Activated gamma-delta T cell (primary cell): ENCODE results near the gene VPS54.
"Not testable (repeated sequence)": the region's sequence is repeated elsewhere in the genome, so short reads cannot be mapped to it uniquely, and the experiment has no call there.

Experiments
- DNase-seq: peaks from one replicate; lab custom pipeline; 2025; lab: John Stamatoyannopoulos, UW

The VPS54 gene

DNA sequence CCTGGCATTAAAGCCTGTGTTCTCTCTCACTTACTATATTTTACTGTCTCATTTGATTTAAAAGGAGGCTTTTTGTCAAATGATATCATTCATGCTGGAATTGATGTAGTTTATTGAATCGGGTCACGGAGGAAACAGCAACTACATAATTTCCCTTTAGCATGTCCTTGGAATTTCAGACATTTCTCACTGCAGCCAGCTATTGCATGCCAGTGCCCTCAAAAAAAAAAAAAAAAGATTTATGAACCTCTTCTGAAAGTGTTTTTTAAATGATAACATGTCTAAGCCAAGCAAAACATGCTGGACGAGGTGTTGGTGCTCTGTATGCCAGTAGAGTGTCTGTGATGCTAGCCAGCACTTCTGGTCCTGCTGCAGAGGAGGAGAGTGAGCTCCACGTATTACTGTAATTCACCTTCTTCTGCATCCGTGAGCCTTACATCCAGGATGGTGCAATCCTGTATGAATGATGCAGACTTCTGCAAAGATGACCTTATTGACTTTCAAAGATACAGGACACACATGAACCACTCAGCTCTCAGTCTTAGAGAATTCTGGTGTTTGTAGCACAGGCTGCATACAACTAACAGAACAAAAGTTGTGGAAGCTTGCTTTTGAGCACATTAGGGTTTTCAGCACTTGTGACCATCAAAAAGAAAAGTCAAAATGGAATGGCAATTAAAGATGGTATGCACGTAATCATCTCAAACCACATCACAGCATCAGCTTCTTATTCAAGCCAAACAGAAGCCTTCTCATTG is 146.5 kb downstream of the VPS54 start:
- no peak for DNase-seq

DNA sequence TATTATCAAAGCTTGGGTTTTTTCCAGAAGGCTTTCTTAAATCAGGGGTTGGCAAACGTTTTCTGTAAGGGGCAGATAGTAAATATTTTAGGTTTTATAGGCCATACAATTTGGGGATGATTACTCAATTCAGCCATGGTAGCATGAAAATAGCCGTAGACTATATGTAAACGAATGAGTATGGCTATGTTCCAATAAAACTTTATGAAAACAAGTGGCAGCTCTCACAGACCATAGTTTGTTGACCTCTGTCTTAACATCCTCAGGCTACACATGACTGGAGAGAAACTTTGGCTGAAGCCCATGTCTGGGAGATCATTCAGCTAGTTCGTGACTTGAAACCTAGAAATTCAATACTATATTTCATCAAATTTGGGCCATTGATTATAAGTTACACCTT is 147.4 kb downstream of the VPS54 start:
- no peak for DNase-seq

DNA sequence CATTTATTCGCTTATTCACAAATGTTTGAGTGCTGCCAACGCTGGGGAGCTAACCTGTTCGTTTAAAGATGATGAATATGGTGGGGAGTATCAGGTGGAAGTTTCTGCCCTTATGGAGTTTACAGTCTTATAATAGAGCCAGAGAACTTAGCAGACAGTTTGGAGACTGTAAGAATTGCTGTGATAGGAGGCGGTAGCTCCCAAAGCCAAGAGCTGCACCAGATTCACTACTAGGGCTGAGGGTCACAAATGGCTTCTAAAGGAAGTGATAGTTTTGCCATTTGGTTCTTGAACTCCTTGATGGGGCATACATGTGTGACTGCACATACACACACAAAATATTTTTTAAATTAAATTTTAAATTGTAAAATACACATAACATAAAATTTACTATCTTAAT is 148.5 kb downstream of the VPS54 start:
- no peak for DNase-seq

DNA sequence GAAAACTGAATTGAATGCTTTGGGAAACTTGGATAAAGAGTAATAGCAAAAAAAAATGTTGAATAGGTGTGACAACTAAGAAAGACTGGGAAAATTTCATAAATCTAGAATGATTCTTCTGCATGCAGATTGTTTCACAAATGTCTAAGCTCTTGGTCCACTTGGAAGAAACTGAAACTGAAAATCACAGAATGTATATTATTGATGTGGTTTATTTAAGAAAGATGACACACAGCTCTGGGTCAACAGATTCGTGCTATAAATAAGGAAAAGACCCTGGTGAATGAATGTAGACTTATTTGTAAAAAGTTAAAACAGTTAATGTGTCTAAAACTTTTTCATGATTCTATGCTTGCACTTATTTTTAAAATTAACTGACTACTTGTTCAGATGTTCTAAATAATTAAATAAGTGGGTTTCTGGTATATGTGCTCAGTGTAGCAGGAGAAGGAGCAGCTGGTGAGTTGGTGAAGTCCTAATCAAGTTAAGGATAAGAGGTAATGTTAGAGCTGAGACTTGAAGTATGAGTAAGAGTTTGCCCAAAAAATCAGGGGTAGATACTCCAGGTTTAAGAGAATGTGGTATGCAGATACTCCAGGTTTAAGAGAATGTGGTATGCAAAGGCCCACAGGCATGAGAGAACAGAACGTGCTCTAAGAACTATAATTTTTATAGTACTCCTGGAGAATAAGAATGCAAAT is 153.1 kb downstream of the VPS54 start:
- DNase-seq: no peak

DNA sequence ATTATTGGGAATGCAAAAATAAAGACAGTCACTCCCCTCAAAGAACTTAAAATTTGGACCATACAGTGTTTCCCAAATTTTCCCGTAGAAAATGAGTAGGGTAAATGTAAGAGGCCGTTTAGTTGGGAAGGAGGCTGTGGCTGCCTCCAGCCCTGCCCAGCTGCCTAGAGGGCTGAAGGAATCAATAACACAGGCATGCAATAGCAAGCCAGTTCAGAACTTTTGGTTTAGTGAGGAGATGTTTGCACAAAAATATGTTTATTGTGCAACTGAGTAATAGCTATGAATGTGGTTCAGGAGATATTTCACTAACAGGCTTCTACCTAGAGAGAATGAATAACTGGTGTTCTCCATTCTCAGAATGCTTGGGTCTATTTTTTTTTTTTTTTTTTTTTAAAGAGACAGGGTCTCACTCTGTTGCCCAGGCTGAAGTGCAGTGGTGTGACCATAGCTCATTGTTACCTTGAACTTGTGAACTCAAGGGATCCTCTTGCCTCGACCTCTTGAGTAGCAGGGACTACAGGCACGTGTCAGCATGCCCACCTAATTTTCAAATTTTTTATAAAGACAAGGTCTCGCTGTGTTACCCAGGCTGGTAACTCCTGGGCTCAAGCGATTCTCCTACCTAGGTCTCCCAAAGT is 153.9 kb downstream of the VPS54 start:
- DNase-seq: no peak

- no peak for DNase-seq
Measured at GRCh38 chr2:63863707-63864106, 155.5 kb downstream of the VPS54 start.

- no peak for DNase-seq
Measured at GRCh38 chr2:63862806-63863205, 156.4 kb downstream of the VPS54 start.

DNA sequence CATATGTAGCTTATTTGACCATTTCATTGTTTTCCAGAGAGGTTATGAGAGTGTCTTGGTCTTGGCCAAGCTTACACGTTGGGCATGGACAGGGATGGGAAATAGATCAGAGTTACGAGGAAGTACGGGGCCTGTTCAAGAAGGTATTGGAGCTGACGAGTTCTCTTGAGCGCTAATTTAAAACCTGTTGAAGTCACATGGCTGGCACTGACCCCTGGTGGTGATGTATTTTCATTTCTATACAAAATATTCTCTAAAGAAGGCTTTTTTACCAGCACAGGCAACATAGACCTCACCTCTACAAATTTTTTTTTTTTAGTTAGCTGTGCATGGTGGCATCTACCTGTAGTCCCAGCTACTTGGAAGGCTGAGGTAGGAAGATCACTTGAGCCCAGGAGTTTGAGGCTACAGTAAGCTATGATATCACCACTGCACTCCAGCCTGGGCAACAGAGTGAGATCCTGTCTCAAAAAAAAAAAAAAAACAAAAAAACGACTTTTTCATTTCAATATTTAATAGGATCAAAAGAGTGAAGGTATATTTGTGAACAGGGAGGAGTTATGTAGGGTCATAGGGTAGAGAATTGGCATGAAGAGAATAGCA is 157.9 kb downstream of the VPS54 start:
- no peak for DNase-seq

DNA sequence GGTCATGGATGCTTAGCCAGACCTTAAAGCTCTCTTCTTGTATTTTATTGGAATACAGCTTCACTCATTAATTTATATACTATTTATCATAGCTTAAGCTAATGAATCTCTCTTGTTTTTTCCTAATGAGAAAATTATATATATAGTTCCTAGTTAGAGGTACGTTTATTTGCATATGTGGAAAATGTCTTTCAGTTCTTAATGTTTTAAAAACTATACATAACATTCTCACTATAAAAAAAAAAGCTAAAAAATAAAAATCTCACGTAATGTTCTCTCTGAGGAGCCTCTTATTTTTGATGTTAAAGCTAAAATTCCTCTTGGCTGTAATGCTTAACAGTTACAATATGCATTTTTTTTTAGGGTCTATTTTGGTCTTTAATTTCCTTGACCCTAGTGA is 160.9 kb downstream of the VPS54 start:
- DNase-seq: no peak

DNA sequence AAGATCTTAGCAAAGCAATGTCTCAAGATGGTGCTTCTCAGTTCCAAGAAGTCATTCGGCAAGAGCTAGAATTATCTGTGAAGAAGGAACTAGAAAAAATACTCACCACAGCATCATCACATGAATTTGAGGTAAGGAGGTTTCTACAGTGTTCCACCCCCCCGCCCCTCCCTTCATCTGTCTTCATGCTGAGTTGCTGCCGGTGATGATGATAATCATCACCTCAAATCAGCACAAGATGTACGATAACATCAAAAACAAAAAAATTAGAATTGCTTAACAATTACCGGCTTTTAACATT is 163.0 kb downstream of the VPS54 start:
- no peak for DNase-seq

- DNase-seq: no peak
Measured at GRCh38 chr2:63855418-63856302, 163.6 kb downstream of the VPS54 start.

DNA sequence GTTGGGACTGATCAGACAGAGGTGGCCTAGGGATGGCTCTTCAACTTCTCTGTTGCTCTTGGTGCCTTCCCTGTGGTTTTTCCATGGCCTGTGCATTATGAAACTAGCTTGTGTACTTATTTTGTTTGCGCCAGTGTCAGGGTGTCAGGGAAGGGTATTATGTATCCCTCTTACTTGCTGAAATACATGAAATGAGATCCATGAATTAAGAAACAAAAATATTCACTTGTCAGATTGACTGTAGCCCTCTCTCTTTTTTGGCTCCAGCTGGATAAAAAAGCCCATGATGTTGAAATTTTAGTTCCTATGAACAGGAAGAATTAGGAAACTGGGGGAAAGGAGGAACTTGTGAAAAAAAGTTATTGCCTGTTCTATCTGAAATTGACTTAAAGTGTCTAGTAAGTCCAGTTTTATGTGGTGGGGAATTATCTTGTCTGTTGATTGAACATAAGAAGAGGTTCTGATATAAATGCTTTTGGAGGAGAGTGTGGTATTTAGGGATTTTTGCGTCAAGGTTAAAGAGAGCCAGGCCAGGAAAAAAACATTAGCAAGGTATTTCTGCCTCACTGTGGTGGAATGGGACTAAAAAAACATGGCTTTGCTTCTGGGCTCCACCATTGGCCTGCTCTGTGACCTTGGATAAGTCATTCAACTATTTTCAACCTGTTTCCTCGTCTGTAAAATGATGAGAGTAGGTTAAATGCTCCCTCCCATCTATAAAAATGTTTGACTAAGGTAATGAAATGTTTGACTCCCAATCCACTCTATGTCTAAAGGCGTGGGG is 165.5 kb downstream of the VPS54 start:
- DNase-seq: no peak

DNA sequence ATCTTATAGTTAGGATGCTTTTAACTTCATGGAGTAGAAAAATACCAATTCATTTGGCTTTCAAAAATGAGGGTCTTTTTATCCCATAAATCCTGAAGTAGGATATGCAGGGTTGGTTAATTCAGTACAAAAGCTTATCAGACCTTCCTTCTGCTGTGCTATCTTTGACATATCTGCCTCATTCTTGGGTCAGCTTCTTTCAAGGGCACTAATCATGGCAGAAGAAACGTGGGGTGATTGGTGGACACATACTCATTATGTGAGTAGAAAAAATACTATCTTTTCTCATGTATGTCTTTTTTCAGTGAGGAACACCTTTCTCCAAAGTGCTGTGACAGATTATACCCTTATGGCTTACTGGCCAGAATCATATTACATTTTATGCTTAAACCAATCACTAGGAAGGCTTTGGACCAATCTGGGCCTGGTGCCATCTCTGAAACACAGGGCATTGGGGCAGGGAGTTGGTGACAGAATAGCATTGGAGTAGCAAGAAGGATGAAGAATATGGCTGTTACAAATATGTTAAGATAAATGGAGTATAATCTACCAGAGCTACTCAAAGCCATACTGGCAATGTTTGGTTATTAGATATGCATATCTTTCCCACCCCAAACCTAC is 167.4 kb downstream of the VPS54 start:
- no peak for DNase-seq

DNA sequence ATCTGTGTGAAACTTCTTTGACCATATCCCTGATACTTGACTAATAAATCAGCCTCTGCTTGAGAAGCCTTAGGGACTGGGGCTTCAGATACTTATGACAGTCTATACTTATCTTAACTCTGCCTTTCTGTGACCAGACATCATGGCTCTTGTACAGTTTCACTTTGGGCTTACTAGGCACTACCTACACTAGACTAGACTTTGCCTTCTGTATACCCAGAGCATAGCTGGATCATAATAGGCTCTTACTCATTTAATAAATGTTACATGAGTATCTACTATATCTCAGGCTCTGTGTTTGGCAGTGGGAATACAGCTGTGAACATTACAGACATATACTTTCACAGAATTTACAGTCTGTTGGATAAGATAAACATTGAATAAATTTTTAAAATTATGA is 168.6 kb downstream of the VPS54 start:
- DNase-seq: no peak

GRCh38 chr2:63850204-63850571 is 169.0 kb downstream of the VPS54 start:
- no peak for DNase-seq

DNA sequence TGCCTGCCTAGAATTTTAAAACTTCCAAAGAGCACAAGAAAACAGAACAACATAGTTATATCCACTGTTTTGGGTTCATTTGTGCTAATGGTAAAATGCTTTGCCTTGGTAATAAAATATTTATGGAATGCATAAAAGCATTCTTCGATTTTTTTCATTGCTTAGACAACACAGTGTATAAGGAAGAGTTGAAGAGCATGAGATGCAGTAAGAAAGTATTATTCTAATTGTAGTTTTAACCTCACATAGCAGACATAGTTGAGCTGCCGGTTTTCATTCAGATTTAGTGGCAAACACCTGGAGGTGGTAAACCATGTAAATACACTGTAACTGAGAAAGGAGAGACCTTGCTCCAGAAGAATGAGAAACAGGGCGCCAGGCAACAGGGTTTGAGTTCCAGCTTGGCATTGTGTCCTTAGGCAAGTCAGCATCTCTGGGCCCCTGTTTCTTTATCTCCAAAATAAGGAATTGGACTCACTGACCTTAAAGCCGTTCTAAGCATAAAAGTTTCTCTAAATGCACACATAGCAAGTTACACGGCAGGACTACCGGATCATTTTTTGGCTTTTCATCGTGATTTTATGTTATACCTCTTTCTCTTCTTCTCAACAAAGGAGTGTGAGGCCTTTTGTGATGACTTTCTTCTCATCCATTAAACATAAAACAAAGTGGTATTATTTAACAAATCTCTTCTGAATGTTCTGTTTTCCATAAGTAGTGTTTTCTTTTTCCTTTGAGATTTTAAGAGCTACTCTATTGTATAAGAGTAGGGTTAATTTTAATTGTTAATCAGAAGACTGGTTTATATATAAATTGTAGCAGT is 169.6 kb downstream of the VPS54 start:
- no peak for DNase-seq

- not testable (repeated sequence) for DNase-seq
Measured at GRCh38 chr2:63847571-63847970, 171.7 kb downstream of the VPS54 start.

DNA sequence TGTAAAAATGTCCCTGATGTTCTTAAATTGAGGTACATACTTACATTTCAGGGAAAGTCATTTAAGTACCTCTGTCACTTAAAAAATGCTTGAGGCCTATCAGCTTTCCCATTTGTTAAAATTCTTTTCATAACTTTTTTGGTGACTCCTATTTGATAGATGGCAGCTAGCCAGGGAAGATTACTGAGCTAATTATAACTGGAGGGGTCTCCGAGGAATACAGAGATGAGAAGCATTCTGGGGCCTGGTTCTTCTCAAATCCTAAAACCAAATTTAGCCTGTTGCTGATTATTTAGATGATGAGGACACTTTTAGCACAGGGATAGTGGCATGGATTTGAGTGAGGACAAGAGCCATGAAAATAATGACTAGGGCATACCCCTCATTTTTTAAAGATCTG is 172.7 kb downstream of the VPS54 start:
- DNase-seq: no peak

DNA sequence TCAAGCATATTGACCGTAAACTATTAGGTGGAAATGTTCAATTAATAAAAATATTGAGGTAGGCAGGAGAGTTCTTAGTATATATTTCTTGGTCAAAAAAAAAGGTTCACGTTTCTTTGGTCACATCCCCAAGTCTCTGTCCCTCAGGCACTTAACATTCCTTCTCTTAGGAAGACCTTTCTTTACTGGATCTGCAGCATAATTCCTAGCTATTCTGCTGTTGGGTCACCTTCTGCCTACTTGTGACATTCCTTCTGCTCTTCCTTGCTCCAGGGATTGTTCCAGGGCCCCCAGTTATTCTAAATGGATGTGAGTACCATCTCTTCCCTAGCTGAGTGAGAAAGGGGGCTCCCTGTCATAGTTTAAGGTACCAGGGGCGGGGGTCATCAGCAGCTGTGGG is 173.4 kb downstream of the VPS54 start:
- DNase-seq: no peak

DNA sequence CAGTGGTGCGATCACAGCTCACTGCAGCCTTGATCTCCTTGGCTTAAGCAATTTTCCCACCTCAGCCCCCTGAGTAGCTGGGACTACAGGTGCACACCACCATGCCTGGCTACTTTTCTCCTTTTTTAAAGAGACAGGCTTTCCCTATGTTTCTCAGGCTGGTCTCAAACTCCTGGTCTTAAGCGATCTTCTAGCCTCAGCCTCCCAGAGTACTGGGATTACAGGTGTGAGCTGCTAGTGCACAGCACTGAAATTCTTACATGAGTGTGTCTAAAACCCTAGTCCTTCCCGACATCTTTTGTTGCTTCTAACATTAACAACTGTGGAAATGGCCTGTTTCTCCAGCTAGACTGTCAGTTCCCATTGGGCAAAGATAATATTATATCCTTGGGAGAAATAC is 174.6 kb downstream of the VPS54 start:
- no peak for DNase-seq
